GM12875 (cell line): ENCODE results near the gene C3orf62.

ENCODE experiments used
- H3K4me3 ChIP-seq: one replicate; pipeline ENCODE4 v1.5.1; 2011; ENCODE audit warnings: low read depth, low read length, control low read depth
- TF ChIP-seq, protein P1 (sequence below): IDR thresholded peaks from 2 replicates; pipeline ENCODE4 v1.5.1; 2011; ENCODE audit warnings: low read depth, mild to moderate bottlenecking, control low read depth, inconsistent platforms, low read length, moderate library complexity, borderline replicate concordance; ENCODE audit not compliant: insufficient read depth

Gene C3orf62

GRCh38 chr3:49283997-49284396, 7.0 kb upstream of the C3orf62 start:
- TF ChIP-seq, protein P1, sequence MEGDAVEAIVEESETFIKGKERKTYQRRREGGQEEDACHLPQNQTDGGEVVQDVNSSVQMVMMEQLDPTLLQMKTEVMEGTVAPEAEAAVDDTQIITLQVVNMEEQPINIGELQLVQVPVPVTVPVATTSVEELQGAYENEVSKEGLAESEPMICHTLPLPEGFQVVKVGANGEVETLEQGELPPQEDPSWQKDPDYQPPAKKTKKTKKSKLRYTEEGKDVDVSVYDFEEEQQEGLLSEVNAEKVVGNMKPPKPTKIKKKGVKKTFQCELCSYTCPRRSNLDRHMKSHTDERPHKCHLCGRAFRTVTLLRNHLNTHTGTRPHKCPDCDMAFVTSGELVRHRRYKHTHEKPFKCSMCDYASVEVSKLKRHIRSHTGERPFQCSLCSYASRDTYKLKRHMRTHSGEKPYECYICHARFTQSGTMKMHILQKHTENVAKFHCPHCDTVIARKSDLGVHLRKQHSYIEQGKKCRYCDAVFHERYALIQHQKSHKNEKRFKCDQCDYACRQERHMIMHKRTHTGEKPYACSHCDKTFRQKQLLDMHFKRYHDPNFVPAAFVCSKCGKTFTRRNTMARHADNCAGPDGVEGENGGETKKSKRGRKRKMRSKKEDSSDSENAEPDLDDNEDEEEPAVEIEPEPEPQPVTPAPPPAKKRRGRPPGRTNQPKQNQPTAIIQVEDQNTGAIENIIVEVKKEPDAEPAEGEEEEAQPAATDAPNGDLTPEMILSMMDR: no peak
- no peak overlapping the region for H3K4me3 ChIP-seq

- H3K4me3 ChIP-seq: no peak overlapping the region
- TF ChIP-seq, protein P1: no peak
Observed at GRCh38 chr3:49279376-49279775, 2.3 kb upstream of the C3orf62 start.

DNA sequence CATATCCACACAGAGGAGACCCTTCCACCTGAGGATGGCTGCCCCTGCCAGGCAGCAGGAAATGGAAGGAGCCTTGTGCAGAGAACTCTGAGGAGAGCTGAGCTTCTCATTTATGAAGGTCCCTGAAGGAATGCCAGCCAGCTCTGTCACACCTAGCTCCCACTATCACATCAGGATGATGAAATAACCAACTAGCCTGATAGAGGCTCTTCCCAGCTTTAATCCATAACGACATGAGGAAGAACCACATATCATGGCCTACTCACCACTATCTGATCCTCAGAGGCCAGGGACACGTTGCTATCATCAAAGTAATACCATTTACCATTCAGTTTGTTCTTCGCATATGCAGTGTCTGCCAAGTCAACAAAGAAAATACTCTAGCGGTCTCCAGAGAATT, 1.5 kb upstream of the C3orf62 start:
- no peak overlapping the region for H3K4me3 ChIP-seq
- TF ChIP-seq, protein P1: no peak

- peak overlapping the region; percentile 62 for H3K4me3 ChIP-seq
- TF ChIP-seq, protein P1: no peak
Observed at GRCh38 chr3:49277383-49277775, 347 bp upstream of the C3orf62 start.

DNA sequence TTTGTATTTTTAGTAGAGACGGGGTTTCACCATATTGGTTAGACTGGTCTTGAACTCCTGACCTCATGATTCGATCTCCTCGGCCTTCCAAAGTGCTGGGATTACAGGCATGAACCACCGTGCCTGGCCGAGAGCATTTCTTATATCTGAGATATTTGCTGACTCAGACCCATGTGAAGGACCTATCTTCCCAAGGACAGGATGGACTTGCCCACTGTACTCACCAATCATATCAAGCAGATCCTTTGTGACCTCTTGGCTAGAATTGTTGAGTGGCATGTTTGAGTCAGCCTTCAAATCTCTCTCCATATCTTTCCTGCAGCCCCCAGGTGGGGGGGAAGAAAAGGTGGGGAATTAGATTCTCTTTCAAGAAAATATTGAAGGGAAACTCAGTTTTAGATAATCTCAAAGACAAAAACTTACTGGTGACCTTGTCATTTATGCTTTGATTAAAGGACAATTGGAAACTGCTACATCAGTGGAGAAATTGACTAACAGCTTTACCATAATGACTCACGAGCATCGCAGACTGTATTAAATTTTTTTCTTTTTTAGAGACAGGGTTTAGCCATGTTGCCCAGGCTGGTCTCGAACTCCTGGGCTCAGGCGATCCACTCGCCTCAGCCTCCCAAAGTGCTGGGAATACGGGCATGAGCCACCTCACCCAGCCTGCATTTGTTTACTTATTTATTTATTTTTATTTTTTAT, 3.1 kb downstream of the C3orf62 start:
- TF ChIP-seq, protein P1: no peak
- H3K4me3 ChIP-seq: no peak overlapping the region

DNA sequence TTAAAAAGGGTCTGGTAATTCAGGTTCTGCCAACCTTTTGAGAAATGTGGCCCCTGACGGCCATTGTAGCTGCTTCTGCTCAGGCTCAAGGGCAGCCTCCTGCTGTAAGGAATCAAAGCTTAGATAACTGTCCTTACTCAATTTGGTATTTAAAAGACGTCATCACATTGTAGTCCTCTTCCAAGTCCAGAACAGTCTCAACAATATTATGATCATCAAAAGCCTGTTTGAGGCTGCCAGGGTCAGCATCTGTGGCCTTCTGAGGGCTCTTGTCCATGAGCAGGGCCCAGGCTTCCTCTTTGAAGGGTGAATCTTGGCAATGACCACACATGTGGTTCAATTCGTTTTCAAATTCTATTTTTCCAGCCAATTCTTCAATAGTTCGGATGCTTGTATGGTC, 6.0 kb downstream of the C3orf62 start:
- TF ChIP-seq, protein P1: no peak
- no peak overlapping the region for H3K4me3 ChIP-seq

- H3K4me3 ChIP-seq: no peak overlapping the region
- TF ChIP-seq, protein P1: no peak
Observed at GRCh38 chr3:49270156-49270500, 6.9 kb downstream of the C3orf62 start.
